HepG2 (cell line): ENCODE measurements around the gene DNAJC1. TPM values are rescaled to one million over a fixed set of nuclear protein-coding genes. Genes with fewer than 3 reads are reported as not detected.
A peak's percentile ranks its signal among the peaks of the same experiment; 100 is the strongest.

Experiments
- ATAC-seq: fragments of 200-7000 bp; cut with Tn5 transposase; 3 replicates; pipeline ENCODE4 v1.9.1; 2020; ENCODE audit warnings: mild to moderate bottlenecking, moderate library complexity
- BruUV-seq: library from RNA; stranded (reverse); fragments of 400-500 nt; replicated peaks from 2 replicates; lab custom pipeline; 2021; lab: Mats Ljungman, UMichigan
- CTCF ChIA-PET: fragments of 300-600 bp; formaldehyde crosslinking; extraction: SDS; loops from one replicate; lab custom pipeline; 2021; ENCODE audit warnings: low total read pairs, inconsistent platforms, low intra/inter-chr PET ratio; lab: Yijun Ruan, JAX
- POLR2A ChIA-PET: fragments of 350-600 bp; sonication (Branson Sonifier 250); formaldehyde crosslinking; loops from one replicate; lab custom pipeline; 2020; ENCODE audit warnings: antibody characterized with exemption, inconsistent platforms; lab: Yijun Ruan, JAX
- DNase-seq: peaks from one replicate; pipeline ENCODE4 v3.0.0-alpha.2; 2015; ENCODE audit warnings: low spot score
- FAIRE-seq: peaks from 3 replicates; lab custom pipeline; 2011; peaks lifted over from hg19 to GRCh38; lab: Jason Lieb, UNC
- H2AFZ ChIP-seq: one replicate; pipeline ENCODE4 v1.6.1; 2011; ENCODE audit warnings: low read length, inconsistent platforms
- H3K27ac ChIP-seq: fragments of 300-600 bp; 3 replicates; pipeline ENCODE4 v1.8.0; 2011; ENCODE audit warnings: mixed run types, mild to moderate bottlenecking, mixed read lengths, low read length, inconsistent platforms; ENCODE audit not compliant: insufficient read depth; ENCODE audit errors: extremely low read length
- H3K27me3 ChIP-seq, 2 experiments: fragments of 200-600 bp in 1 of 2; 2 replicates in 1 of 2; 3 replicates in 1 of 2; pipeline versions ENCODE4 v1.6.0 to v1.8.0; 2011; ENCODE audit warnings: low read length in 2 of 2, mild to moderate bottlenecking in 2 of 2, moderate library complexity in 2 of 2, inconsistent platforms in 1 of 2; ENCODE audit not compliant: insufficient read depth in 2 of 2, control insufficient read depth in 1 of 2
- H3K36me3 ChIP-seq, 2 experiments: fragments of 200-600 bp in 1 of 2; replicated peaks in 1 of 2; 2 replicates in 1 of 2; 3 replicates in 1 of 2; pipeline versions ENCODE4 v1.5.1 to v1.8.0; 2011; ENCODE audit warnings: low read length in 2 of 2, inconsistent platforms in 1 of 2; ENCODE audit not compliant: insufficient read depth in 2 of 2, control insufficient read depth in 1 of 2
- H3K4me1 ChIP-seq: 2 replicates; pipeline ENCODE4 v1.5.1; 2012; ENCODE audit warnings: low read length, inconsistent platforms; ENCODE audit not compliant: insufficient read depth
- H3K4me2 ChIP-seq: 2 replicates; pipeline ENCODE4 v1.6.0; 2011; ENCODE audit warnings: low read depth, low read length, inconsistent platforms
- H3K4me3 ChIP-seq, 3 experiments: fragments of 200-600 bp in 1 of 3; sonication (generic), shearing (Covaris generic) in 1 of 3; replicated peaks in 1 of 3; 2 replicates each; pipeline ENCODE4 v1.5.1; 2011 to 2016; ENCODE audit warnings: low read length in 3 of 3, inconsistent platforms in 2 of 3, low read depth in 2 of 3, mild to moderate bottlenecking in 2 of 3, control low read depth in 1 of 3, mixed read lengths in 1 of 3; ENCODE audit not compliant: insufficient read depth in 1 of 3
- H3K79me2 ChIP-seq: one replicate; pipeline ENCODE4 v1.6.1; 2011; ENCODE audit warnings: low read length, inconsistent platforms; ENCODE audit not compliant: insufficient read depth
- H3K9ac ChIP-seq: 2 replicates; pipeline ENCODE4 v1.6.0; 2011; ENCODE audit warnings: mild to moderate bottlenecking, low read depth, low read length, inconsistent platforms; ENCODE audit not compliant: insufficient read depth
- H3K9me3 ChIP-seq: 2 replicates; pipeline ENCODE4 v1.5.1; 2012; ENCODE audit warnings: mild to moderate bottlenecking, low read length
- H4K20me1 ChIP-seq: 2 replicates; pipeline ENCODE4 v1.6.0; 2011; ENCODE audit warnings: inconsistent platforms, mild to moderate bottlenecking, low read length, moderate library complexity; ENCODE audit not compliant: insufficient read depth
- ZNF607 ChIP-seq: sonication (generic); formaldehyde crosslinking; IDR thresholded peaks from 2 replicates; pipeline ENCODE4 v1.5.1; 2020; ENCODE audit warnings: missing genetic modification reagents, mild to moderate bottlenecking, borderline replicate concordance
- WGBS: methylation state at CpG from one replicate; pipeline ENCODE4 v1.1.6; 2017; ENCODE audit warnings: low lambda C conversion rate; 5-methylcytosine and 5-hydroxymethylcytosine counted together
- in situ Hi-C: cut with HindIII; loops from 2 replicates; pipeline ENCODE4 v1.10.0; 2017; ENCODE audit warnings: low pct_unique_long_range_greater_than_20kb; ENCODE audit not compliant: extremely low pct_ligation_motif_present
- intact Hi-C: fragments of 100-400 bp; cut with micrococcal nuclease; formaldehyde crosslinking; loops from one replicate; pipeline ENCODE4 v1.10.0; 2022; ENCODE audit not compliant: unreplicated experiment
- polyA plus RNA-seq, 8 experiments: library from polyadenylated mRNA; depleted of rRNA in 3 of 8; stranded (reverse) in 7 of 8; unstranded in 1 of 8; fragments of >200 nt; fragmentation: Illumina TruSeq in 4 of 8; extraction: Trizol in 4 of 8; gene quantifications; 2 replicates each; pipeline versions ENCODE4 v1.2.1 to v1.2.3, GENCODE V29; 2011 to 2016; ENCODE audit warnings: low read depth in 4 of 8, missing spikeins in 1 of 8, mixed read lengths in 1 of 8; ENCODE audit not compliant: insufficient read depth in 1 of 8
- total RNA-seq, 5 experiments: library from RNA; depleted of rRNA; stranded (reverse); fragments of >200 nt; fragmentation: Illumina TruSeq; extraction: Trizol; gene quantifications; 2 replicates each; pipeline ENCODE4 v1.2.3, GENCODE V29; 2016; ENCODE audit warnings: low read depth in 1 of 5
- TF ChIP-seq, protein P1 (sequence below): IDR thresholded peaks from 2 replicates; pipeline ENCODE4 v1.4.0; 2020; ENCODE audit warnings: mild to moderate bottlenecking, missing genetic modification reagents
- TF ChIP-seq, protein P2 (sequence below): IDR thresholded peaks from 2 replicates; pipeline ENCODE4 v1.6.1; 2012; ENCODE audit warnings: inconsistent platforms
- TF ChIP-seq, protein P3 (sequence below): IDR thresholded peaks from 2 replicates; pipeline ENCODE4 v1.6.1; 2016; ENCODE audit warnings: low read depth, control low read depth

The DNAJC1 gene
- total and polyA plus RNA-seq, 2 of the 13 experiments (the other 11 are each of a cell fraction or from before 2014, with no cell fraction given): 9.9 to 16.6 TPM

DNA sequence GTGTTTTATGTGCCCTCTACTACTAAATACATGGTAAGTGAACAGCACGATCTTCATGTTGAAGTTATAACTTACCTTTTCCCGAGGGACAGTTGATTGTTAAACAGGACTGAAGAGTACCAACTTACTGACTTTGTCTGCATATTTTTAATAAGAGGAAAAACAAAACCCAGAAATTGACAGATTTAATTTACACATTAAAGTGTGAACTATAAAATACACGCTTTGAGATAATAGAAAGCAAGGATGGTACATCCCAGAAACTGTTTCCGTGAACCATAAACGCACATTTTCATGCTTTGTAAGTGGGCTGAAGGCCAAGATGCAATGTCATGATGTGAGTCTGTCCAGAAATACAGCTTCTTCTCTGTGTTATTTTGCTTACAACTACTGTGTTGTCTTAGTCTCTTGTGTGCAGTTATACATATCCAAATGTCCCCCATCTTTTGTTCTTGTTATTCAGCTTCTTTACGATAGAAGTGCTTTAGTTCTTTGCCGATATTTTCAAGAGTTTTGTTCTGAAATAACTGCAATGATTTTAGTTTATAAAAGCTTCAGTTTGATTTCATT lies 279.4 kb downstream of the DNAJC1 start:
- CTCF ChIA-PET: interaction anchor here (0.7 kb wide), 1 partner anchor 228 kb away, joined by 3 read pairs; no protein-coding TSS in a partner anchor
- TF ChIP-seq, protein P1, sequence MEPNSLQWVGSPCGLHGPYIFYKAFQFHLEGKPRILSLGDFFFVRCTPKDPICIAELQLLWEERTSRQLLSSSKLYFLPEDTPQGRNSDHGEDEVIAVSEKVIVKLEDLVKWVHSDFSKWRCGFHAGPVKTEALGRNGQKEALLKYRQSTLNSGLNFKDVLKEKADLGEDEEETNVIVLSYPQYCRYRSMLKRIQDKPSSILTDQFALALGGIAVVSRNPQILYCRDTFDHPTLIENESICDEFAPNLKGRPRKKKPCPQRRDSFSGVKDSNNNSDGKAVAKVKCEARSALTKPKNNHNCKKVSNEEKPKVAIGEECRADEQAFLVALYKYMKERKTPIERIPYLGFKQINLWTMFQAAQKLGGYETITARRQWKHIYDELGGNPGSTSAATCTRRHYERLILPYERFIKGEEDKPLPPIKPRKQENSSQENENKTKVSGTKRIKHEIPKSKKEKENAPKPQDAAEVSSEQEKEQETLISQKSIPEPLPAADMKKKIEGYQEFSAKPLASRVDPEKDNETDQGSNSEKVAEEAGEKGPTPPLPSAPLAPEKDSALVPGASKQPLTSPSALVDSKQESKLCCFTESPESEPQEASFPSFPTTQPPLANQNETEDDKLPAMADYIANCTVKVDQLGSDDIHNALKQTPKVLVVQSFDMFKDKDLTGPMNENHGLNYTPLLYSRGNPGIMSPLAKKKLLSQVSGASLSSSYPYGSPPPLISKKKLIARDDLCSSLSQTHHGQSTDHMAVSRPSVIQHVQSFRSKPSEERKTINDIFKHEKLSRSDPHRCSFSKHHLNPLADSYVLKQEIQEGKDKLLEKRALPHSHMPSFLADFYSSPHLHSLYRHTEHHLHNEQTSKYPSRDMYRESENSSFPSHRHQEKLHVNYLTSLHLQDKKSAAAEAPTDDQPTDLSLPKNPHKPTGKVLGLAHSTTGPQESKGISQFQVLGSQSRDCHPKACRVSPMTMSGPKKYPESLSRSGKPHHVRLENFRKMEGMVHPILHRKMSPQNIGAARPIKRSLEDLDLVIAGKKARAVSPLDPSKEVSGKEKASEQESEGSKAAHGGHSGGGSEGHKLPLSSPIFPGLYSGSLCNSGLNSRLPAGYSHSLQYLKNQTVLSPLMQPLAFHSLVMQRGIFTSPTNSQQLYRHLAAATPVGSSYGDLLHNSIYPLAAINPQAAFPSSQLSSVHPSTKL (CRISPR knock-in tag): no peak
- TF ChIP-seq, protein P2, sequence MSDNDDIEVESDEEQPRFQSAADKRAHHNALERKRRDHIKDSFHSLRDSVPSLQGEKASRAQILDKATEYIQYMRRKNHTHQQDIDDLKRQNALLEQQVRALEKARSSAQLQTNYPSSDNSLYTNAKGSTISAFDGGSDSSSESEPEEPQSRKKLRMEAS: 0 out of 2 replicates have a peak, but pooled peaks have one; percentile 0
- TF ChIP-seq, protein P3, sequence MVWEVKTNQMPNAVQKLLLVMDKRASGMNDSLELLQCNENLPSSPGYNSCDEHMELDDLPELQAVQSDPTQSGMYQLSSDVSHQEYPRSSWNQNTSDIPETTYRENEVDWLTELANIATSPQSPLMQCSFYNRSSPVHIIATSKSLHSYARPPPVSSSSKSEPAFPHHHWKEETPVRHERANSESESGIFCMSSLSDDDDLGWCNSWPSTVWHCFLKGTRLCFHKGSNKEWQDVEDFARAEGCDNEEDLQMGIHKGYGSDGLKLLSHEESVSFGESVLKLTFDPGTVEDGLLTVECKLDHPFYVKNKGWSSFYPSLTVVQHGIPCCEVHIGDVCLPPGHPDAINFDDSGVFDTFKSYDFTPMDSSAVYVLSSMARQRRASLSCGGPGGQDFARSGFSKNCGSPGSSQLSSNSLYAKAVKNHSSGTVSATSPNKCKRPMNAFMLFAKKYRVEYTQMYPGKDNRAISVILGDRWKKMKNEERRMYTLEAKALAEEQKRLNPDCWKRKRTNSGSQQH (CRISPR knock-in tag): no peak
- no peak for TF ChIP-seq ZNF607 (CRISPR knock-in tag)
- ATAC-seq (no peak), FAIRE-seq (no peak), DNase-seq (no peak)
- no peak overlapping the region for H3K4me2 ChIP-seq
- in situ Hi-C loops: no loop called here
- H3K4me1 ChIP-seq: peaks cover 36% of the 10 kb centered on the region
- peak overlapping the region; percentile 49 for H3K27ac ChIP-seq
- H3K79me2 ChIP-seq: no peaks in the 10 kb centered on the region
- 86% methylated on average over 7 of the region's 7 CpGs for WGBS
- no peak overlapping the region for H3K9ac ChIP-seq
- BruUV-seq: no TSS peak
- peaks cover 11% of the 10 kb centered on the region for H4K20me1 ChIP-seq
- H3K4me3 ChIP-seq: no peak overlapping the region
- H3K36me3 ChIP-seq: peaks cover 5 to 15% of the 10 kb centered on the region in 2 experiments
- no peak overlapping the region for H2AFZ ChIP-seq
- intact Hi-C loops: loop anchor here (5.0 kb wide), 1 partner anchor 42 kb away; no protein-coding TSS in a partner anchor
- H3K27me3 ChIP-seq: no peaks in the 10 kb centered on the region
- POLR2A ChIA-PET: interaction anchor here (1.0 to 1.5 kb wide), 4 partner anchors 10 to 230 kb away, joined by 3 to 18 read pairs (median 6); partner anchors contain the start of gene SKIDA1
- no peaks in the 10 kb centered on the region for H3K9me3 ChIP-seq
